Stimulated activated naive CD4-positive, alpha-beta T cell treated with Interleukin-2 at 50 U/mL for 16 hours (primary cell): Measurements from ENCODE around the gene KSR2.

Experiments
- DNase-seq: peaks from one replicate; lab custom pipeline; 2025; lab: John Stamatoyannopoulos, UW

KSR2 gene

DNA sequence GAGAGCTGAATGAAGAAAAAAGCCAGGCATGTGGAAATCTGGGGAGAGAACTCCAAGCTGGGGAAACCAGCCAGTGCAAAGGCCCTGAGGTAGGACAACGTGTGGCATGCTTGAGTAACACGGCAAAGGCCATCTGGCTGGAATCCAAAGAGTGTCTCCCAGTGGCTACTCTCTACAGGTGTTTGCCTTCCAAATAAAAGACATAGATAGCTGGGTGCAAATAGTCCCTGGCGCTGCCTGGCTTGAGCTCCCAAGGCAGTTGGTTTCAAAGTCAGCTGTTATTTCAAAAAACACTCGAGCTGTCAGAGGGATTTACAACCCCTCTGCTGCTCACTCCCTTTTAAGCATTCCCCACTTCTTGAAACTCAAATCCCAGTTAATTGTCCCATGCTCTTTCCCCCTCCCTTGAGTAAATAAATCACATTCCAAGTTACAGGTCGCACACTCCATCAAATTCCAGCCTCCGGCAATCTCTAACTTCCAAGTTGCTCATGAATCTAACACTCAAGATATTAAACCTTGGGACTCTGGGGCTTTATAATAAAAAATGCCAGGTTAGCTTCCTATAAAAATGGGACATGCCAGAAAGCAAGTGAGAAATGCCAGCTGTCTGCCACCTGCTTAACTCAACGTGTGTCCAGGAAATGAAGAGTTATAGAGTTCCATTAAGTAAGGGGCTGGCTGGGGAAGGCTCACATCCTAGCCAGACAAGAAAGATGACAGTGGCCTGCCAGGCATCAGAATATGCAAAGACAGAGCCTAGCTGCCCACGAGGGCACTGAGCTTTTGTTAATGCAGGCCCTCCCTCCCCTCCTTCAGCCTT lies 473.7 kb downstream of the KSR2 start:
- no peak for DNase-seq

DNA sequence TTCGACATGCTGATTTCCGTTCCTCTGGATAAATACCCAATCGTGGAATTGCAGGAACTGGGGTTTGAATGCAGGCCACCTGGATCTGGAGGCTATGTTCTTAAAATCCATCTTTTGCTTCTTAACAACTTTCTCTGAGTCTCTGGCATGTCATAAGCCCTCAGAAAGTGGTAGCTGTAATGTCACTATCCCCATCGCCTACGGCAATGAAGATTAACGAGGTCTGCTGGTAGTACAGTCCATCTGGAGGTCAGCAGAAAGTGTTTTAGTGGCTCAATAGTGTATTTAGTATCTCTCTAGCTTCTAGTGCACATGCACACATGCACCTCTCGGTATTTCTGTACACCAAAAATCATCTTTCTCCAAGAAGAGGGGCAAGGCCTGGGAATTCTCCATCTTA lies 477.1 kb downstream of the KSR2 start:
- no peak for DNase-seq

DNA sequence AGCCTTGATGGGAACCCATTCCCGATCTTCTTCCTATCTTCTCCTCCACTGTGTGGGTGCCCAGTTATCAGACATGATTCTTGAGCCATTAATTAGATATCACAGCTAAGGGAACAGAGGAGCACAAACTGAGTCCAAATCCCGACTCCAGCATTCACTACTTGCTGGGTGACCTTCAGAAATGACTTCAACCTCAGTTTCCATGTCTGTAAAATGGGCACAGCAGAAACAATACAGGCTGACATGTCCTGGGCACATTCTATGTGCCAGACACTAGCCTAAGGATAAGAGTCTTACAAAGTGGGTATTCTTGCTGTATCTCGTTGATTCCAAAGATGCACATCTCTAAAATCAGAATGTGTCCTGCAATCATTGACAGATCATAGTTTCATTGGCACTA lies 478.7 kb downstream of the KSR2 start:
- no peak for DNase-seq

DNA sequence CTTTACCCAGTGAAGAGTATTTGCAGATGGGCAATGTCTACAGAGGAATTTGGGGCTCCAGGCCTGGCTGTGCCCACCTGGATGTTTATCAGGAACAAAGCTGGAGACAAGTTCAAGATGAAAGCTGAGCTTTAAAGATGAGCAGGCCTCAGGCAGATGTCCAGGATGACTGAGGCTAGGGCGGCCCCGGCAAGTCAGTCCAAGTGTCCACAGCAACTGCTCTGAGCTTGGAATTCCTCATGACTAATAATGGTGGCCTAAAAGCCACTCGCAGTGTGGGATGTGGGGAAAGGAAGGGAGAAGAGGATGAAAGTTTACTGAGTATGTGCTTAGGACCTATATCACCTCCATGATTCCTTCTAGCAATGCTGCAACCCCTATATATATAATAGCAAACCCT lies 479.1 kb downstream of the KSR2 start:
- DNase-seq, result no peak

DNA sequence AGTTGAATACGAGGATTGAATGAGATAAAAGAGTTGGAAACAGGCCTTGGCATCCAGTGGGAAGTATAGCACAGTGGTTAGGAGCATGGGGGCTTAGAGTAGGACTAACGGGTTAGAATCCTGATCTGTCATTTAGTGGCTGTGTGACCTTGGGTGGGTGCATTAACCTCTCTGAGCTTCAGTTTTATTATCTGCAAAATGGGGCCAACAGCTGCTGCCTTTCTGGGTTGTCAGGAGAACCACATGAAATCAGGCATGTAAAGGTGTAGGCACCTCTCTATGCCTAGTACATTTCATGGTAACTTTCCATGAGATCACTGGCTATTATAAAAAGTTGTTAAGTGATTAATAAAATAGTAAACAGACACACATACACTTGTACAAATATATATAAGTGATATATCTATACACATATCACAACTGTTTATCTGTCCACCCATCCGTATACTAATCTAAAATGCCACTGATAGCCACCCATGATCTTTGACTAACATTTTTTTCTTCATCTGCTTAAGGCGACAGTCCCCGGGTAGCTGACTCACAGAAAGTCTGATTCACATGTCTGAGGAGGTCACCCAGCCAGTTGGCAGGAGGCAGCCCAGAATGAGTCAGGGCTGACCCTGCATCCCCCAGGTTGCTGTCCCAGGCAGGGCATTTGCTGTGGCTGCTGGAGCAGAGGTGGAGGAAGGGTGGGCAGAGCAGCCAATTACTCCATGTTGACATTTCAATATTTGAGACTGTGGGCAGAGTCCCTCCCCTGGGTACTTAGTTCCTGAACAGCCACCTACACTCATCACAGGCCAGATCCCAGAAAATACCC lies 481.7 kb downstream of the KSR2 start:
- no peak for DNase-seq

DNA sequence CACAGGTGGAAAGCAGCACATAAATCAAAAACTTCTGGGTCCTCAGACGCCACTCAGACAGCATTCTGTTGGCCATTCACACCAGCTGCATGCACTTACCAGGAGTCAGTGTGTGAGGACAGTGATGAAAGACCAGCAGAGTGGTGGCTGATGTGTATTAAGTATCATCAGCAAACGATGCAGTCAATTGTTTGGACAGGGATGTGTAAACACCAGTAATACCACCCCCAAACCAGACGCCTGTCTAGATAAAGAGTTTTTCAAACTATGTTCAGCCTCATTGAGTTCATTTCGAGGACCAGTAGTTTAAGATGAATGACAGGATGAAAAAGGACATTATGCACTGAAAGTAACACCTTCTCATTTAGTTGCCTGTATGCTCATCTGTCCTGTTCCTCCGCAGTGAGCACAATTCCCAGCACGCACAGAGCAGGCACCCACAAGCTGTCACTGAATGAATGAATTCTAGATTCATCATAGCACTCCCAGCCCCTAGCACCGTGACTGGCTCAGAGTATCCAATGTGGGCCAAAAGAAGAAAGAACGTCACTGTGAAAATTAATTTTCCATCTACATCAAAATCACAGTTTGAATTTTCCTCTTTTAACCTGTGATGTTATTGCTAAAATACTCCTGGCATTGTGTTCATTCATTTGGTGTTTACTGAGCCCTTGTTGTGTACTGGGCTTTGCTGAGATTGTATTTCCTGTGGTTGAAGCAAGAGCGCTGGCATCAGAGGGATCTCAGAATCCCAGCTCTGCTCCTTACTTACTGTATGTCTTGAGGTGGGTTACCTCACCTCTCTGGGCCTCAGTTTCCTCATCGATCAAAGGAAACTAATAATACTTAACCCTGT lies 482.6 kb downstream of the KSR2 start:
- no peak for DNase-seq

DNA sequence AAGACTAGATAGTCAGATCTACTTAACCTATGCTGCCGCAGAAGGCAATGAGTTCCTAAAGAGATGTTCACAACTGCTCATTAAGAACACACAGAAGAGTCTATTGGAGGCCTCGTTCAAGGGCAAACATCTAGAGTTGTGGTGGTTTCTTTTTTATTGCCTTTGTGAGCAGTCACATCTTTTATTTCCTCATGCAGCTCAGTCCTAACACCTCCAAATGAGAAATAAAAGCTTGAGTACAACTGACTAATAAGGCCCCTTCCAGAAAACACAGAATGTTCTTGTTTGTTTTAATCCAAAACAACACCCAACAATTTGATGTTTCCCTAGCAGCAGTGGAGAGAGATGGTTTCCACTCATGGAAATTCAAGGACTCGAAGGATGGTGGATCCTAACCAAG lies 483.9 kb downstream of the KSR2 start:
- DNase-seq, result no peak

DNA sequence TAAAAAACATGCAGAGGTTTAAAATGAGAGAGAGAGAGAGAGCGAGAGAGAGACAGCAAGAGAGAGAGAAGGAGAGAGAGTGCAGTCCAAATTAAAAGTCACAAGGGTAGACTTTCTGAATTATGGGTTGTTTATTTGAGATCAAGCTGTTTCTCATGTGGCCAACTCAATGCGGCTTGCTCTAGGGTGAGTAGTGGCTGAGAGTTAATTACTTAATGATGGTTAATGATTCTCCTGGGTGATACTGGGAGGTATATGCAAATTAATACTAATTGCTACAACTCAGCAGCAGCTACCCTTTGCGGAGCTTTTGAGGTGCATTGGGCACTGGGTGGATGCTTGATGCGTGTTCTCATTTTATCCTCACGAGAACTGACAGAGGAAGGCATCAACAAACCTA lies 485.3 kb downstream of the KSR2 start:
- no peak for DNase-seq

DNA sequence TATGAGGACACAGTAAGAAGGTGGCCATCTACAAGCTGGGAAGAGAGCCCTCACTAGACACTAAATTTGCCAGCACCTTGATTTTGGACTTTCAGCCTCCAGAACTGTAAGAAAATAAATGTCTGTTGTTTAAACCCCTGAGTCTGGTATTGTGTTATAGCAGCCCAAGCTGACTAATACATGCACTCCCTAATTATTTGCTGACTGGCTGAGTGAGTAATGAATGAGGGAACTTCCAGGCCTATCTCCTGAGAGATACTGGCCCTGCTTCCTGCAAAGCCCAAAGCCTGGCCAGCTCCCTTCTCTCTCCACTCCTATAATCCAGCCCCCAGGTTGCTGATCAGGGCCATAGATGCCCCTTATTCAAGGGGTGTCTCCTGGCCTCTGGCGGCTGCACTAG lies 487.3 kb downstream of the KSR2 start:
- DNase-seq, result no peak

DNA sequence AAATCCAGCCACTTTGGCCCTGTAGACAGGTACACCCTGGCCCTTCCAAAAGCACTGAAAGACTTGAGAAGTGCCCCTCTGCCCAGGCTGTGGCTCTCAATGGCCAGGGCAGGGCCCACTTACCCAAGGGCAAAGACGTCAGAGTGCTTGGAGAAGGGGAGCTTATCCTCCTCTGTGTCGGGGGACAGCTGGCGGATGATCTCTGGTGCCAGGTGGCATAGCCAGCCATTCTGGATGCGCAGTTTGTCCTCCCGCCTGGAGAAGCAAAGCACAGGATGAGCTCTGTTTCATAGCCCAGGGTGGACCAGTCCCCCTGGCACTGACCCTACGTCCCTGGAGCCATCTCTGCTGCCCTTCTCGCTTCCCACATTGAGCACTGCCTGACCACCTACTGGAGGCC lies 492.4 kb downstream of the KSR2 start:
- DNase-seq, result no peak

DNA sequence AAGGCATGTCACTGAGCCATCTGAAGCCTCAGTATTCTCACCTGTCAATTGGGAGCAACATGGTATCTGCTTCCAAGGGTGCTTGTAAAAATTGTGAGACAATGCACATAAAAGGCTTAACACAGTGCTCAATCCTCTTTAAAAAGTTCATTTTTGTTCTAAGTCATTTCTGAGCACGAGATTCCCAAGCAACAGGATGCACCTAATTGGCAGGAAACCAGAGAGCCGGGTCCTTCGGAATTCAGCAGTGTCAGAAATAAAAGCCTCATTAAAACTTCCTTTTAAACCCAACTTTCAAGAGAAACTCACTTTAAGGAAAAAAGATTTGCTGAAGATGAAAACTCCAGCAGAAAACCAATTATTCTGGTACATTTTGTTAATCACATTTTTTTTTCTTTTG lies 494.9 kb downstream of the KSR2 start:
- DNase-seq, result no peak

DNA sequence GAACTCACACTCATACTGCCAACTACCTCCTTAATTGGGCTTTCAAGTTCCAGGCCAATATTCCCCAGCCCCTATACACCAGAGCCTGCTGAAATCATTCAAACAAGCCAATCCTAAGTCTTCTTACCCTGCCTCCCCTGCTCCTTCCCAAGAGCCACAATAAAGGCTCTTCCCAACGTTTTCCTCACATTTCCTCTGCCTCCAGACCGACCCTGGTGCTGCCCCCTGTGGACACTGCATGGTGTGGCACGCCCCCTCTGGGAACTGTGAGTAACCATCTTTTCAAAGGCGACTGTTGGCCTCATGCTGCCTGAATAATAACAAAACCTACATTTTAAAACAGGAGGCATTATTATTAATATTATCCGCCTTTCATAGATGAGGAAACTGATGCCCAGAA lies 495.8 kb downstream of the KSR2 start:
- no peak for DNase-seq

DNA sequence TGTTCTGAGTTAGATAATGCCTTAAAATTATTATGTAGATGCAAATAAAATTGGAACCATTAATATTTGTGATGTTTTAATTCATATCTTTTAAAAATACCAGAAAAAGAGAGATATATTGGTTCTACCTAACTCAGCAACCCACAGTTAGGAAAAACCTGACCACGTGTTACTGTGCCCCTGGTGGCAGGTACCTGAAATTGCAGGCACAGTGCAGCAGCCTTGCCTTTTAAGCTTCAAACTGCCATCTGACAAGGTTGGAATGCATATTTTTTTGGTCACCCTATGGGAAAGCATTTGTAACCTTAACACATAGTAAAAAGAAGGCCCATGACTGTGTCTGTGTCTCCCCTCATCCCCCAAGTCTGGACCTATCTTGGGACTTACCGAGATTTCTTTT lies 498.0 kb downstream of the KSR2 start:
- DNase-seq, result no peak

DNA sequence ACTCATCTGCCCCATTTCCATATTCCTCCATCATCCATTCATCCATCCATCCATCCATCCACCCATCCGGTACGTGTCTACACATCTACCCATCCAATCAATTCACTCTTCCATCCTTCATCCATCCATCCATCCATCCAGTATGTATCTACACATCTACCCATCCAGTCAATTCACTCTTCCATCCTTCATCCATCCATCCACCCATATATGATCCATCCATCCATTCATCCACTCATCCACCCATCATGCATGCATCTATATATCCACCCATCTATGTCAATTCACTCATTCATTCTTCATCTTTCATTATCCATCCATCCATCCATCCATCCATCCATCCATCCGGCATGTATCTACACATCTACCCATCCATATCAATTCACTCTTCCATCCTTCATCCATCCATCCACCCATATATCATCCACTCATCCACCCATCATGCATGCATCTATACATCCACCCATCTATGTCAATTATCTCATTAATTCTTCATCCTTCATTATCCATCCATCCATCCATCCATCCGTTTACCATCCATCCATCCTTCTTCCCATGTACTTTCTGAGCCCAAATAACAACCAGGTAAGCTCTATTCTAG lies 498.8 kb downstream of the KSR2 start:
- DNase-seq, result no peak

DNA sequence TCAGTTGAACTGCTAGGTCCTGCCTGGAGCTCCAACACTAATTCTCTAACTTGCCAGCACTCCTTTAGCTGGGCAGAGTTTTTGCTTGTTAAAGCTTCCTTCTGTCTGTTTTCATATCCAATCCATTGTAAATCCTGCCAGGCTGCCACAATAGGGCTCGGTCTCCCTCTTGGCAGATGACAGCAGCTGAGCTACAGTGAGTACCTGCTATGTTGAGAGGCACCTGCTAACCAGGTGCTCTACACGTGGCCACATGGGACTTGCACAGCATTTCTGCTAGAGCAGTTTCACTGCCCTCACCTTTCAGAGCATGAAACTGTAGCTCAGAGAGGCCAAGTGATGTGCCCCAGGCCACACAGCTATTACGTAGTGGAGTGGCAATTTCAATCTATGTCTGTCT lies 500.8 kb downstream of the KSR2 start:
- DNase-seq, result no peak

DNA sequence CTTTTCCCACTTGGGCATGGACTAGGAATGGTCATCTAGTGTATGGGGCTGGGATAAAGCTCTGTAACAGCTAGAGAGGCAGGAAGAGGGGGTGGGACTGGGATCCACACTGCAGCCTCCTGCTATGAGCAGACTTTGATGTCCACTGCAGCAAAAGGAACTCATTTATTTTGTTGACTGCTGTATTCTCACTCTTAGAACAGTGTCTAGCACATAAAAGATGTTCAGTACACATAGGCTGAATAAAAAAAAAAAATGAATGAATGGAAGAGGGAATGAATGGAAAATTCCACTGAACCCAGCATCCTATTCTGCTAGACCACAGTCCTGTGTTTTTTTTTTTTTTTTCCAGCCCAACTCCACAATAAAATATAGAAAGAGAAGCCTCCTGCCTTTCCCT lies 501.2 kb downstream of the KSR2 start:
- DNase-seq, result no peak

DNA sequence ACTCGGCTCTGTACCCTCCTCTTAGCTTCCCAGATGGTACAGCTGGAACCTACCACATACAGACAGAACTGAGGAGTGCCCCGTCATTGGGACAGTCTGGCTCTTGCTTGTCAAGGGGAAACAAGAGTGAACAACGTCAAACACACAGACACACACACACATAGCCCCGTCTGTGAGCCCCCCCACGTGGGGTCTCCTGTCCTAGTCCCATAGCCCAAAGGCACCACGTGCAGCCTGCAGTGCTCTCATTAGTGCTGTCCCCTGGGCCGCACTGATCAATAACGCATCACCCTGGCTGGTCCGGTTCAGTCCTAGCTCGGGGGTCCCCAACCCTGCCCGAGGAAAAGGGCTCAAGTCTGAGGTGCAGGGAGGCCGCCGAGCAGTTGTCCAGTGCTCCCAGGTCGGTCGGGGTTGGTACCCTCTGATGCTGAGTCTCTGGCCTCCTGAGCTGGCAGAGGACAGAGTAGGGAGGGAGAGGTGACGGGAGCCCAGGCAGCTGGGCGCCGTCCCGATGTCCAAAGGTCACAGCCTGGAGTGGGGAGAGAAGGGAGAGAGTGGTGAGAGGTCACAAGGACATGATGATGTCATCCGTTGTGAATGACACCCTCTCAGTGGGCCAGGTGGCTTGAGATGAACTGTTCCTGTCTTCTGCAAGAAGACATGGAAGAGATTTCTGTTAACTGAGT lies 502.0 kb downstream of the KSR2 start:
- no peak for DNase-seq

DNA sequence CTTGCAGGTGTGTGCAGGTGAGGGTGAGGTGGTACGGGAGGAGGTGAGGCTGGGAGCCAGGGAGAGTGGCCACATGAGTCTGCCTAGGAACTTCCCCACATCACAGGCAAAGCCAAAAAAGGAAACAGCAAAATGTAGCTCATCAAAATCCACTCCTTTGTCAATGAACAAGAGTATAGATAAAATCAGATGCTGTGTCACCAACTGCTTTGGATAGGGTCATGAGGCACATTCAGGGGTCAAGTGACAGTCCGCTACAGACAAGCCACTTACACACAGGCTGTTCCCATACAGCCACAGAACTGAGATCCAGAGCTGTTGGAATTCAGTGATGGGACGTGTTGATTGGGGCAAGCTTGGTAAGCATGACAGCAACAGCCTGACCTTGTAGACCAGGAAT lies 507.1 kb downstream of the KSR2 start:
- DNase-seq, result no peak

DNA sequence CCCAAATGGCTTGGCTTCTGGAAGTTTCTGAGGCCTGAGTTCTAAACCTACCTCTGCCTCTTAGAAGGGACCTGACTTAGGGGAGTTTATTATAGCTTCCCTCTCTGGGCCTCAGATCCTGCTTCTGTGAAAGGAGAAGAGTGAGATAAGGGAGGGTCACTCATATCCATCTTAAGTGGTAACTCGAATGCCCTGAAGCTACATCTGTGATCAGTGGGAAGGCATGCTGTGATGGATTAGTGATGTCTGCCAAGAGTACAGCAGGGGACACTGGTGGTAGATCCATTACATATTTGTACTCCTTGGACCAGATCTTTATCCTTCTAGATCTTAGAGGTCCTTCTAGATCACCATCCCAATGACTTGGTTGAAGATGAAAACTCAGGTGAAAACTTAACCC lies 509.6 kb downstream of the KSR2 start:
- no peak for DNase-seq

DNA sequence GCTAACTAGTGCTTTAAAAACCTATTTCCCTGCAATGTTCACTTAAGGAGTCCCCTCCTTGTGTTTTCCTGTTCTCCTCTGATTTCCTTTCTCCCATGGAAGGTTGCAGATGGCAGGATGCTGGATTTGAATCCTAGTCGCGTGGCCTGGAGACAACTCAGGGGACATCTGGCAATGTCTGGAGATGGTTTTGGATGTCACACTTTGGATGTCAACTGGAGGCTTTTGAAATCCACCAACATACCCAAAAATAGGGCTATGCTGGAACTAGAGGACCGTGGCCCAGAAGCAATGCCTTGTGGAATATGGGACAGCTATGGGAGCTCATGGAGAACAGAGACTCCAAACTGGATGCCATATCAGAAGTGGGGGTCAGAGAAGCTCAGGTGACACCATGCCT lies 511.6 kb downstream of the KSR2 start:
- DNase-seq, result no peak

DNA sequence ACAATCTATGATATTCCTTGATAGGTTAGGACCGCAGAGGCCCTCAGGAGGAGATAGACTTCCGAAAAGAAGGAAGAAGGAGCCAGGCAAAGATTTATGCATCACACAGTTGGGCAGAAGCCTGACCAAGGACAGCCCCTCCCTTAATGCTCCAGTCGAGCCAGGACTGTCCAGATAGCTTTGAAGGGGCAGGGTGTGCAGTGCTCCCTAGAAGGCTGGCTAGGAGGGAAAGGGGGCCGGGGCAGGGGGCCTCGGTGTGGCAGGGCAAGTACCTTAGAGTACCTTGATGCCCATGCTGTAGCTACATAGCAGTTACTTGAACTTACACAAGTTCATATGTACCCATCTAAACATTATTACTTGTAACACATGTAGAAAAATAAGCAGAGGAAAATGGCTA lies 512.7 kb downstream of the KSR2 start:
- DNase-seq, result no peak

DNA sequence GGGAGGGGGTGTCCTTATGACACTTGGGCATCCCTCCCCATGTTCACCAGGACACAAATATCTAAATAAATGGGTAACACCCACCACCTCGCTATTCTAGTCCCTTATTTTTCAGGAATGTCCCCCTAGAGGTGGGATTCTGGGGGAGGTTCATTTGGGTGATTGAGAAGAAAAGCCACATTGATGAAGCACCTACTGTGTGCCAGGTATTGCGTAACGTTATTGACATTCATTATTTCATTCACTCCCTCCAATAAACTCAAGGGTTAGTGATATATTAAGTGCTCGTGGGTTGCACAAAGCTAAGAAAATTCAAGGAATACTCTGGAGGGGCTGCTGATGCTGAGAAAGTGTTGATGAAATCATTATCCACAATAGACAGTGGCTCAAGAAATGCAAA lies 514.8 kb downstream of the KSR2 start:
- DNase-seq, result no peak
